Measurements from ENCODE around the gene LDB1.

DNA sequence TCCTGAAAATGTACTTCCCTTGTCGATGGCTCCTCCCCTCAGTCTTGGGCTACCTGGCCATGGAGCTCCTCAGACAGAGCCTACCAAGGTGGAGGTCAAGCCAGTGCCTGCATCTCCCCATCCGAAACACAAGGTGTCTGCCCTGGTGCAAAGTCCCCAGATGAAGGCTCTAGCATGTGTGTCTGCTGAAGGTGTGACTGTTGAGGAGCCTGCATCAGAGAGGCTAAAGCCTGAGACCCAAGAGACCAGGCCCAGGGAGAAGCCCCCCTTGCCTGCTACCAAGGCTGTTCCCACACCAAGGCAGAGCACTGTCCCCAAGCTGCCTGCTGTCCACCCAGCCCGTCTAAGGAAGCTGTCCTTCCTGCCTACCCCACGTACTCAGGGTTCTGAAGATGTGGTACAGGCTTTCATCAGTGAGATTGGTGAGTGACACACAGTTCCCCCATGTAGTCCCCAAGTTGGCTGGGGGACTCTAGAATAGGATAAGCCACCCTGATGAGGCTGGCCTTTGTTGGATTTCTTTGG, 21.5 kb upstream of the LDB1 start:
- TF ChIP-seq SP1 (IDR thresholded peaks at IDR 0.05) (no peak), ZNF384 (IDR thresholded peaks at IDR 0.05) (no peak), TARDBP (IDR thresholded peaks at IDR 0.05) (no peak), FOXM1 (IDR thresholded peaks at IDR 0.05; ENCODE audit: borderline replicate concordance) (no peak), FOXA1 (IDR thresholded peaks at IDR 0.05) (no peak)
- TF ChIP-seq, protein P1, sequence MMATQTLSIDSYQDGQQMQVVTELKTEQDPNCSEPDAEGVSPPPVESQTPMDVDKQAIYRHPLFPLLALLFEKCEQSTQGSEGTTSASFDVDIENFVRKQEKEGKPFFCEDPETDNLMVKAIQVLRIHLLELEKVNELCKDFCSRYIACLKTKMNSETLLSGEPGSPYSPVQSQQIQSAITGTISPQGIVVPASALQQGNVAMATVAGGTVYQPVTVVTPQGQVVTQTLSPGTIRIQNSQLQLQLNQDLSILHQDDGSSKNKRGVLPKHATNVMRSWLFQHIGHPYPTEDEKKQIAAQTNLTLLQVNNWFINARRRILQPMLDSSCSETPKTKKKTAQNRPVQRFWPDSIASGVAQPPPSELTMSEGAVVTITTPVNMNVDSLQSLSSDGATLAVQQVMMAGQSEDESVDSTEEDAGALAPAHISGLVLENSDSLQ (IDR thresholded peaks at IDR 0.05), result no peak
